Esophagus (tissue), 2 donors: ENCODE measurements around the gene TRIM39. TPM values are rescaled to one million over a fixed set of nuclear protein-coding genes. Genes with fewer than 3 reads are reported as not detected.
"Not testable (repeated sequence)": the region's sequence is repeated elsewhere in the genome, so short reads cannot be mapped to it uniquely, and the experiment has no call there.

Experiments
- H3K27ac ChIP-seq, 2 donors: one replicate each; pipeline ENCODE4 v1.5.1; 2013; ENCODE audit warnings: low read depth in 2 of 2, mild to moderate bottlenecking in 2 of 2, inconsistent platforms in 1 of 2, low read length in 1 of 2, moderate library complexity in 1 of 2
- H3K27me3 ChIP-seq, 2 donors: one replicate each; pipeline ENCODE4 v1.6.1; 2013; ENCODE audit warnings: low read length in 2 of 2, control low read depth in 1 of 2, mild to moderate bottlenecking in 1 of 2; ENCODE audit not compliant: insufficient read depth in 2 of 2, control insufficient read depth in 1 of 2
- H3K36me3 ChIP-seq, 2 donors: one replicate each; pipeline ENCODE4 v1.6.1; 2013; ENCODE audit warnings: low read length in 1 of 2; ENCODE audit not compliant: control insufficient read depth in 2 of 2, insufficient read depth in 2 of 2
- H3K4me1 ChIP-seq, 2 donors: one replicate each; pipeline ENCODE4 v1.6.1; 2013; ENCODE audit warnings: low read length in 1 of 2; ENCODE audit not compliant: control insufficient read depth in 2 of 2, insufficient read depth in 2 of 2
- H3K4me3 ChIP-seq, 2 donors: one replicate each; pipeline ENCODE4 v1.5.1; 2013; ENCODE audit warnings: low read length in 2 of 2, mild to moderate bottlenecking in 2 of 2, low read depth in 1 of 2, moderate library complexity in 1 of 2
- H3K9me3 ChIP-seq, 2 donors: one replicate each; pipeline ENCODE4 v1.6.1; 2013; ENCODE audit warnings: mild to moderate bottlenecking in 2 of 2, low read depth in 1 of 2, low read length in 1 of 2, moderate library complexity in 1 of 2; ENCODE audit not compliant: control insufficient read depth in 2 of 2, insufficient read depth in 1 of 2
- WGBS, 2 donors: extraction: QIAGEN DNeasy Blood & Tissue Kit; methylation state at CpG; one replicate each; pipeline ENCODE4 v1.1.7; 2013; 5-methylcytosine and 5-hydroxymethylcytosine counted together
- polyA plus RNA-seq, 2 donors: library from polyadenylated mRNA; stranded (reverse); fragments of 200-250 nt; gene quantifications; one replicate each; pipeline ENCODE4 v1.2.3, GENCODE V29; 2013
- donor health status: healthy with polysubstance abuse.
- donor health status: Bipolar disorder and iron deficiency.

The TRIM39 gene
- polyA plus RNA-seq = 10 to 100 TPM; 11.9 to 12.1 TPM

GRCh38 chr6:30326526-30327231 lies at the start of gene TRIM39:
TRIM39 (plus strand) TSS chr6:30326927; CDS start chr6:30329318, 2,391 bp downstream.
- Histone ChIP-seq H3K9me3 (no peaks in the 10 kb centered on the region), H3K4me1 (peaks cover 0 to 7% of the 10 kb centered on the region in 2 donors), H3K27ac (peak within 1 kb of the TSS; percentile 96 to 98), H3K4me3 (peak within 1 kb of the TSS; percentile 75 to 96), H3K27me3 (no peaks in the 10 kb centered on the region), H3K36me3 (peaks cover 3 to 10% of the 10 kb centered on the region in 2 donors)
- 1% methylated on average over 49 to 90 of the region's 90 CpGs for WGBS, 2 donors

GRCh38 chr6:30280988-30281387 lies 45.7 kb upstream of the TRIM39 start:
- 100% methylated on average over 1 of the region's 1 CpG for WGBS, 2 donors
- H3K4me3 ChIP-seq, H3K27me3 ChIP-seq, H3K36me3 ChIP-seq, H3K4me1 ChIP-seq, H3K27ac ChIP-seq: not testable (repeated sequence)
- H3K9me3 ChIP-seq = peaks cover 6 to 14% of the 10 kb centered on the region in 2 donors

- Histone ChIP-seq H3K9me3 (peaks cover 6 to 15% of the 10 kb centered on the region in 2 donors), H3K4me1 (no peaks in the 10 kb centered on the region), H3K27ac (no peak overlapping the region), H3K27me3 (no peaks in the 10 kb centered on the region), H3K36me3 (no peaks in the 10 kb centered on the region), H3K4me3 (no peak overlapping the region)
- WGBS, 2 donors = 97 to 99% methylated on average over 2 of the region's 2 CpGs
These were observed 44.2 kb upstream of the TRIM39 start for GRCh38 chr6:30282522-30282921.

GRCh38 chr6:30283761-30284160 lies 43.0 kb upstream of the TRIM39 start:
- H3K27me3 ChIP-seq = no peaks in the 10 kb centered on the region
- H3K36me3 ChIP-seq = peaks cover 0 to 2% of the 10 kb centered on the region in 2 donors
- H3K9me3 ChIP-seq = peaks cover 6 to 18% of the 10 kb centered on the region in 2 donors
- WGBS, 2 donors = 90 to 93% methylated on average over 1 of the region's 1 CpG
- H3K4me1 ChIP-seq = no peaks in the 10 kb centered on the region
- H3K4me3 ChIP-seq = no peak overlapping the region
- no peak overlapping the region for H3K27ac ChIP-seq

- peaks cover 0 to 11% of the 10 kb centered on the region in 2 donors for H3K36me3 ChIP-seq
- H3K4me3 ChIP-seq = no peak overlapping the region
- H3K27me3 ChIP-seq = no peaks in the 10 kb centered on the region
- WGBS, 2 donors = 35 to 100% methylated on average over 1 of the region's 1 CpG
- peaks cover 6 to 25% of the 10 kb centered on the region in 2 donors for H3K9me3 ChIP-seq
- H3K27ac ChIP-seq = no peak overlapping the region
- no peaks in the 10 kb centered on the region for H3K4me1 ChIP-seq
These were observed 39.6 kb upstream of the TRIM39 start for GRCh38 chr6:30287139-30287538.

- Histone ChIP-seq H3K27ac (no peak overlapping the region), H3K27me3 (no peaks in the 10 kb centered on the region), H3K4me1 (no peaks in the 10 kb centered on the region), H3K36me3 (peaks cover 14 to 26% of the 10 kb centered on the region in 2 donors), H3K4me3 (no peak overlapping the region), H3K9me3 (peaks cover 0 to 2% of the 10 kb centered on the region in 2 donors)
- 92 to 98% methylated on average over 2 of the region's 2 CpGs for WGBS, 2 donors
These were observed 30.9 kb upstream of the TRIM39 start for GRCh38 chr6:30295837-30296236.

- WGBS, 2 donors = 75 to 95% methylated on average over 2 of the region's 2 CpGs
These were observed 22.7 kb upstream of the TRIM39 start for GRCh38 chr6:30304002-30304401.

GRCh38 chr6:30311101-30311500 lies 15.6 kb upstream of the TRIM39 start:
- Histone ChIP-seq H3K9me3 (no peaks in the 10 kb centered on the region), H3K27ac (no peak overlapping the region), H3K36me3 (peaks cover 4 to 6% of the 10 kb centered on the region in 2 donors), H3K4me1 (no peaks in the 10 kb centered on the region), H3K27me3 (no peaks in the 10 kb centered on the region), H3K4me3 (no peak overlapping the region)
- 86% methylated on average over 3 of the region's 3 CpGs for WGBS, 2 donors

More at GRCh38 chr6:30304002-30304401, 22.7 kb upstream of the TRIM39 start:
- peaks cover 0 to 9% of the 10 kb centered on the region in 2 donors for H3K36me3 ChIP-seq
- H3K27ac ChIP-seq = no peak overlapping the region
- H3K27me3 ChIP-seq = no peaks in the 10 kb centered on the region
- no peaks in the 10 kb centered on the region for H3K4me1 ChIP-seq
- H3K9me3 ChIP-seq = peaks cover 0 to 2% of the 10 kb centered on the region in 2 donors
- H3K4me3 ChIP-seq = no peak overlapping the region

- no peaks in the 10 kb centered on the region for H3K4me1 ChIP-seq
- 78 to 87% methylated on average over 1 of the region's 1 CpG for whole genome bisulfite sequencing, 2 donors
- no peaks in the 10 kb centered on the region for H3K9me3 ChIP-seq
- H3K27me3 ChIP-seq = no peaks in the 10 kb centered on the region
- no peak overlapping the region for H3K4me3 ChIP-seq
- peaks cover 3 to 4% of the 10 kb centered on the region in 2 donors for H3K36me3 ChIP-seq
- H3K27ac ChIP-seq = no peak overlapping the region
These were observed 15.1 kb upstream of the TRIM39 start for GRCh38 chr6:30311671-30312070.

GRCh38 chr6:30312266-30312665 lies 14.5 kb upstream of the TRIM39 start:
- Histone ChIP-seq H3K36me3 (peaks cover 3 to 4% of the 10 kb centered on the region in 2 donors), H3K4me3 (no peak overlapping the region), H3K27ac (no peak overlapping the region), H3K9me3 (no peaks in the 10 kb centered on the region), H3K27me3 (no peaks in the 10 kb centered on the region), H3K4me1 (no peaks in the 10 kb centered on the region)
- WGBS, 2 donors = 94 to 98% methylated on average over 2 of the region's 2 CpGs
